DND-41 (cell line): Measurements from ENCODE around the gene CCL23.
"Not testable (repeated sequence)": the region's sequence is repeated elsewhere in the genome, so short reads cannot be mapped to it uniquely, and the experiment has no call there.

Source experiments
- CTCF ChIP-seq: IDR thresholded peaks from 2 replicates; pipeline ENCODE4 v1.5.1; 2012; ENCODE audit warnings: borderline replicate concordance, low read length, moderate library complexity, mild to moderate bottlenecking; ENCODE audit not compliant: poor library complexity, severe bottlenecking; ENCODE audit errors: extremely low read depth
- EZH2 ChIP-seq: IDR thresholded peaks from 3 replicates; pipeline ENCODE4 v1.6.1; 2012; ENCODE audit warnings: borderline replicate concordance, low read depth, mild to moderate bottlenecking, moderate library complexity, low read length, inconsistent platforms; ENCODE audit not compliant: severe bottlenecking

GRCh38 chr17:35995346-35995745, 22.4 kb downstream of the CCL23 start:
- not testable (repeated sequence) for TF ChIP-seq CTCF, EZH2
